Neural cell (in vitro differentiated cells): ENCODE data around the gene ZDHHC9.

Source experiments
- EP300 ChIP-seq: fragments of 450-650 bp; conservative IDR thresholded peaks from 2 replicates; pipeline ENCODE4 v1.6.1; 2014; ENCODE audit warnings: antibody characterized with exemption, mild to moderate bottlenecking, moderate library complexity; ENCODE audit not compliant: poor library complexity, severe bottlenecking
- TF ChIP-seq, protein P1 (sequence below): fragments of 450-650 bp; IDR thresholded peaks from 2 replicates; pipeline ENCODE4 v1.5.1; 2014; ENCODE audit warnings: antibody characterized with exemption, mild to moderate bottlenecking, moderate library complexity; ENCODE audit not compliant: poor library complexity, severe bottlenecking

- TF ChIP-seq, protein P1, sequence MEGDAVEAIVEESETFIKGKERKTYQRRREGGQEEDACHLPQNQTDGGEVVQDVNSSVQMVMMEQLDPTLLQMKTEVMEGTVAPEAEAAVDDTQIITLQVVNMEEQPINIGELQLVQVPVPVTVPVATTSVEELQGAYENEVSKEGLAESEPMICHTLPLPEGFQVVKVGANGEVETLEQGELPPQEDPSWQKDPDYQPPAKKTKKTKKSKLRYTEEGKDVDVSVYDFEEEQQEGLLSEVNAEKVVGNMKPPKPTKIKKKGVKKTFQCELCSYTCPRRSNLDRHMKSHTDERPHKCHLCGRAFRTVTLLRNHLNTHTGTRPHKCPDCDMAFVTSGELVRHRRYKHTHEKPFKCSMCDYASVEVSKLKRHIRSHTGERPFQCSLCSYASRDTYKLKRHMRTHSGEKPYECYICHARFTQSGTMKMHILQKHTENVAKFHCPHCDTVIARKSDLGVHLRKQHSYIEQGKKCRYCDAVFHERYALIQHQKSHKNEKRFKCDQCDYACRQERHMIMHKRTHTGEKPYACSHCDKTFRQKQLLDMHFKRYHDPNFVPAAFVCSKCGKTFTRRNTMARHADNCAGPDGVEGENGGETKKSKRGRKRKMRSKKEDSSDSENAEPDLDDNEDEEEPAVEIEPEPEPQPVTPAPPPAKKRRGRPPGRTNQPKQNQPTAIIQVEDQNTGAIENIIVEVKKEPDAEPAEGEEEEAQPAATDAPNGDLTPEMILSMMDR, result peak; percentile 15
- no peak for TF ChIP-seq EP300
These were observed 20.6 kb downstream of the ZDHHC9 start for GRCh38 chrX:129823115-129823514.
